ENCODE measurements around the gene ANKRD55.

DNA sequence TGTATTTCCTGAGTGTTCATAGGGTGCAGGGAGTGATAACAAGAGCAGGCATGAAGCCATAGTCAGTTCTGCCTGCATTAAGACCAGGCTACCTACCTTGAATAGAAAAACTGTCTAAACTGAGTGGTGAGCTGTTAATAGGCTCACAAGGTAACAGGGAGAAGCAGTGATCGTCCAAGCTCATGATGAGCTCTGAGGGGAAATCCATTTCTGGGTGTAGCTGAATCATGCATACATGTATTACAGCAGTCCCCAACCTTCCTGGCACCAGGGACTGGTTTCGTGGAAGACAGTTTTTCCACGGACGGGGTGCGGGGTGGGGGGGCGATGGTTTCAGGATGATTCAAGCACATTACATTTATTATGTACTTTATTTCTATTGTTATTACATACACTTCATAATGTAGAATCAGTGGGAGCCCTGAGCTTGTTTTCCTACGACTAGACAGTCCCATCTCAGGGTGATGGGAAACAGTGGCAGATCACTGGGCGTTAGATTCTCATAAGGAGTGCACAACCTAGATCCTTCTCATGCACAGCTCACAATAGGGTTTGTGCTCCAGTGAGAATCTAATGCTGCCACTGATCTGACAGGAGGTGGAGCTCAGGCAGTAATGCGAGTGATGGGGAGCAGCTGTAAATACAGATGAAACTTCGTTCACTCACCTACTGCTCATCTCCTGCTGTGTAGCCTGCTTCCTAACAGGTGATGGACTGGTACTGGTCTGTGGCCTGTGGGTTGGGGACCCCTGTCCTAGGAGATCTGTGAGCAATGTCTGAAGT lies 138.4 kb downstream of the ANKRD55 start:
- TF ChIP-seq POLR2A (IDR thresholded peaks at IDR 0.05) (no peak), EP300 (IDR thresholded peaks at IDR 0.05) (no peak)
- TF ChIP-seq, protein P1, sequence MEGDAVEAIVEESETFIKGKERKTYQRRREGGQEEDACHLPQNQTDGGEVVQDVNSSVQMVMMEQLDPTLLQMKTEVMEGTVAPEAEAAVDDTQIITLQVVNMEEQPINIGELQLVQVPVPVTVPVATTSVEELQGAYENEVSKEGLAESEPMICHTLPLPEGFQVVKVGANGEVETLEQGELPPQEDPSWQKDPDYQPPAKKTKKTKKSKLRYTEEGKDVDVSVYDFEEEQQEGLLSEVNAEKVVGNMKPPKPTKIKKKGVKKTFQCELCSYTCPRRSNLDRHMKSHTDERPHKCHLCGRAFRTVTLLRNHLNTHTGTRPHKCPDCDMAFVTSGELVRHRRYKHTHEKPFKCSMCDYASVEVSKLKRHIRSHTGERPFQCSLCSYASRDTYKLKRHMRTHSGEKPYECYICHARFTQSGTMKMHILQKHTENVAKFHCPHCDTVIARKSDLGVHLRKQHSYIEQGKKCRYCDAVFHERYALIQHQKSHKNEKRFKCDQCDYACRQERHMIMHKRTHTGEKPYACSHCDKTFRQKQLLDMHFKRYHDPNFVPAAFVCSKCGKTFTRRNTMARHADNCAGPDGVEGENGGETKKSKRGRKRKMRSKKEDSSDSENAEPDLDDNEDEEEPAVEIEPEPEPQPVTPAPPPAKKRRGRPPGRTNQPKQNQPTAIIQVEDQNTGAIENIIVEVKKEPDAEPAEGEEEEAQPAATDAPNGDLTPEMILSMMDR (IDR thresholded peaks at IDR 0.05): no peak
